BE2C (cell line): ENCODE data around the gene CD24.
"Not testable (repeated sequence)": the region's sequence is repeated elsewhere in the genome, so short reads cannot be mapped to it uniquely, and the experiment has no call there.

Source experiments
- DNase-seq: peaks from one replicate; pipeline ENCODE4 v3.0.0-alpha.2; 2020
- H3K27me3 ChIP-seq: fragments of 250-450 bp; sonication (Bioruptor Pico); 2 replicates; pipeline ENCODE4 v1.5.1; 2020; ENCODE audit warnings: mild to moderate bottlenecking
- H3K36me3 ChIP-seq: fragments of 250-450 bp; sonication (Bioruptor Pico); 2 replicates; pipeline ENCODE4 v1.5.1; 2020; ENCODE audit warnings: mild to moderate bottlenecking
- H3K4me1 ChIP-seq: fragments of 250-450 bp; sonication (Bioruptor Pico); 2 replicates; pipeline ENCODE4 v1.5.1; 2020
- H3K4me3 ChIP-seq: 2 replicates; pipeline ENCODE4 v1.5.1; 2011; ENCODE audit warnings: low read depth, low read length
- H3K9me3 ChIP-seq: fragments of 250-450 bp; sonication (Bioruptor Pico); 2 replicates; pipeline ENCODE4 v1.5.1; 2020
- CTCF ChIP-seq: IDR thresholded peaks from 2 replicates; pipeline ENCODE4 v1.5.1; 2012; ENCODE audit warnings: mild to moderate bottlenecking, low read depth, low read length

The CD24 gene

GRCh38 chr6:106997392-106998158, 23.0 kb upstream of the CD24 start:
- Histone ChIP-seq H3K4me3 (no peak overlapping the region), H3K27me3 (no peaks in the 10 kb centered on the region), H3K9me3 (no peaks in the 10 kb centered on the region), H3K36me3 (no peaks in the 10 kb centered on the region), H3K4me1 (no peaks in the 10 kb centered on the region)
- DNase-seq: peak; percentile 62
- TF ChIP-seq CTCF: peak; percentile 98

GRCh38 chr6:106995640-106996039, 21.1 kb upstream of the CD24 start:
- no peak for DNase-seq
- Histone ChIP-seq H3K4me1 (no peaks in the 10 kb centered on the region), H3K36me3 (no peaks in the 10 kb centered on the region), H3K9me3 (no peaks in the 10 kb centered on the region), H3K4me3 (no peak overlapping the region), H3K27me3 (no peaks in the 10 kb centered on the region)
- no peak for TF ChIP-seq CTCF

GRCh38 chr6:106989737-106990136, 15.2 kb upstream of the CD24 start:
- H3K36me3 ChIP-seq, H3K4me3 ChIP-seq, H3K4me1 ChIP-seq, DNase-seq, H3K9me3 ChIP-seq: not testable (repeated sequence)
- peaks cover 13% of the 10 kb centered on the region for H3K27me3 ChIP-seq

GRCh38 chr6:106988664-106989063, 14.1 kb upstream of the CD24 start:
- Histone ChIP-seq H3K27me3 (peaks cover 20% of the 10 kb centered on the region), H3K4me1 (no peaks in the 10 kb centered on the region), H3K4me3 (no peak overlapping the region), H3K36me3 (no peaks in the 10 kb centered on the region), H3K9me3 (no peaks in the 10 kb centered on the region)
- TF ChIP-seq CTCF: no peak
- peak; percentile 38 for DNase-seq

GRCh38 chr6:106981926-106982325, 7.4 kb upstream of the CD24 start:
- Histone ChIP-seq H3K27me3 (peaks cover 27% of the 10 kb centered on the region), H3K9me3 (no peaks in the 10 kb centered on the region), H3K4me1 (no peaks in the 10 kb centered on the region), H3K36me3 (no peaks in the 10 kb centered on the region), H3K4me3 (no peak overlapping the region)
- TF ChIP-seq CTCF: no peak
- no peak for DNase-seq

GRCh38 chr6:106980926-106981325, 6.4 kb upstream of the CD24 start:
- Histone ChIP-seq H3K36me3 (no peaks in the 10 kb centered on the region), H3K27me3 (peaks cover 32% of the 10 kb centered on the region), H3K4me1 (no peaks in the 10 kb centered on the region), H3K9me3 (no peaks in the 10 kb centered on the region), H3K4me3 (no peak overlapping the region)
- no peak for TF ChIP-seq CTCF
- DNase-seq: no peak

GRCh38 chr6:106979435-106979884, 4.9 kb upstream of the CD24 start:
- Histone ChIP-seq H3K4me1 (no peaks in the 10 kb centered on the region; the same call in 1 of the 2 replicates), H3K9me3 (no peaks in the 10 kb centered on the region), H3K36me3 (no peaks in the 10 kb centered on the region), H3K27me3 (peaks cover 35% of the 10 kb centered on the region), H3K4me3 (no peak overlapping the region)
- TF ChIP-seq CTCF: peak; percentile 97
- peak; percentile 86 for DNase-seq
